ENCODE measurements around the gene SLC14A1.
"Not testable (repeated sequence)": the region's sequence is repeated elsewhere in the genome, so short reads cannot be mapped to it uniquely, and the experiment has no call there.

Gene SLC14A1

DNA sequence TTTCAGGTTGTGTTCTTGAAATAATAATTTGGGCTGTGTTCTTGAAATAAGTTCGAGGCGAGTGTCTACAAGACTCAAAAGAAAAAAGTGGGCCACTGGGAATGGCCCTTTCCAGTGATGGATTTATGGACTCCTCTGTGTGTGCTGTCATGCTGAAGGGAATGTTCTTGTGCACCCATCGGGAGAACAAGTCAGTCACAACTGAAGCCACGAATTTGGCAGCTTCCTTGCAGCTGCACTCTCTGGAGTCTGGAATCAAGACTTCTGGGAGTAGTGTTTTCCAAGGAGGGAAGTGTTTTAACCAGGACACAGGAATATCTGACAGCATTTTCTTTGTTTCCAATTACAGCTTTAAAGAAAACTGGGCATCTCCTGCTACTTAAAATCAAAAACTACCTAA, 620 bp downstream of the SLC14A1 start:
- DNase-seq, result peak; percentile 14

GRCh38 chr18:45725336-45725735, 1.4 kb downstream of the SLC14A1 start:
- DNase-seq, result no peak

DNA sequence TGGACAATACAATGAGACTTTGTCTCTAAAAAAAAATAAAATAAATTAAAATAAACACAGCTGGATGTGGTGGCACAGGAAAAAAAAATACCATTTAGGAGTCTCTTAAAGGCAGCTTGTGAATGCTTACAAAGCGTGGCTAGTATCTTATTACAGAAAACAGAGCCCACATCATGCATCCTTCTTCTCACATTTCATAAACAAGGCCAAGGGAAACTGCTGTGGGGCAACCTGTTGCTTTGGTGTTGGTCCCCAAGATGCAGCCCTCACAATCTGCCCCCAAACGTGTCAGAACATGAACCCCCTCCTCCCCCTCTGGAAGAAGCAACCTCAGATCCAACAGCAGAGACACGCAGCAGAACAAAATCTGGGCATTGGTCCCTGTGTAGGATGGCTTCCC, 2.6 kb downstream of the SLC14A1 start:
- DNase-seq, result no peak

GRCh38 chr18:45727068-45727467, 3.1 kb downstream of the SLC14A1 start:
- no peak for DNase-seq

DNA sequence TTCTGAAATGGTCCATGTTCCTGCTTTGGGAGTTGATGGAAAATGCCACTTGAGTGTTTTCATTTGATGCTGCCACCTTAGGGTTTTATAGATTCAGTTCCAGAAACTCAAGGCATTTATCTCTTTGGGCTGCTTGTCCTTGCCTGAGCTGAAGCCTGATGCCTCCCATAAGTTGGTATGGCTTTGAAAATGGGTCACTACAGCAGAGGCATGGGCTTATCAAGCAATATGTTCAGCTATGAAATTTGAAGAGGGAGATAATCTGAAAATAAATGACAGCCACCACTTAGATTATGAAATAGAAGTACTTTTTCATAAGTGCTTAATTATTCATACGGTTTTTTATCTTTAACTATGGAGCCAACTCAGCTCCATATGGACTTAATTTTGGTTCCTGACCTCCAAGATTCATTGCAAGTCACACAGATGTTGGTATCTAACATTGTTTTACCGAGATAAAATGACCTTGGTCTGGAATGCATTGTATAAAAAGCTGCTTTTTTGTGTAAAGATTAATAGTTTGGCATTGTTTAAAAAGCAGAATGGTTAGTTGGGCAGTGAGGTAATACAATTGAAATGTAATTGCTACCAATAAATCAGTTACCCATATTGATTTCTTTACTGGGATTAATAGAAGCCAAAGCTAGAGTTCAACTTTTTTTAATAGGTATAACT, 4.5 kb downstream of the SLC14A1 start:
- peak; percentile 89 for DNase-seq

GRCh38 chr18:45730832-45731575, 7.0 kb downstream of the SLC14A1 start:
- peak; percentile 43 for DNase-seq

DNA sequence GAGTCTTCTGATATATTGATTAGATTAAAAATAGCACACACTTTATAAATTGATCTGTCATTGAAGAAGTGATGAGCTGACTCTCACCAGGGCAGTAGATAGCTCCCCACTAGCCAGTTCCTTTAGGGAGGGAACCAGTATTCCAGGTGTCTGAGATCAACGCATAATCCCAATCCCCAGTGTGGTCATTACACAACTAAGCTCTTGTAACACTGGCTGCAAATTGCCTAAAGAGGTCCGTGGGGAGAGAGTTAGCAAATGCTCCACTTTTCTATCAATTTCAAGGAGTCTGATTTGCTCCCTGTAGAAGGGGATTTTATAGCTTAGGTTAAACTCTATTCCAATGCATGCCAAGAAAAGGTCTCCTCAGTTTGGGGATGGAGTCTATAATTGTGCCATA, 7.7 kb downstream of the SLC14A1 start:
- no peak for DNase-seq

GRCh38 chr18:45733535-45733934, 9.6 kb downstream of the SLC14A1 start:
- no peak for DNase-seq

DNA sequence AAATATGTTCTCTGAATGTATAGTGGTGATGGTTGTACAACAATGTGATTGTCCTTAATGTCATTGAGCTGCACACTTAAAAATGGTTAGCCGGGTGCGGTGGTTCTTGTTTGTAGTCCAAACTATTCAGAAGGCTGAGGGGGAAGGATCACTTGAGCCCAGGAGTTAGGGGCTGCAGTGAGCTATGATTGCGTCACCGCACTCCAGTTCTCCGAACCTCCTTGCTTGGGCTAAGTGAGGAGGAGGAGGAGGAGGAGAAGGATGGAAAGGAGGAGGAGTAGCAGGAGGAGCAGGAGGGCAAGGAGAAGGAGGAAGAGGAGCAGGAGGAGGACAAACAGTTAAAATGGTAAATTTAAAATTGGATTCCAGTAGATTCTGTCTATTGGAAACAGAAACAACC, 10.5 kb downstream of the SLC14A1 start:
- no peak for DNase-seq

GRCh38 chr18:45734944-45735343, 11.0 kb downstream of the SLC14A1 start:
- DNase-seq, result no peak

GRCh38 chr18:45738660-45739059, 14.7 kb downstream of the SLC14A1 start:
- no peak for DNase-seq

DNA sequence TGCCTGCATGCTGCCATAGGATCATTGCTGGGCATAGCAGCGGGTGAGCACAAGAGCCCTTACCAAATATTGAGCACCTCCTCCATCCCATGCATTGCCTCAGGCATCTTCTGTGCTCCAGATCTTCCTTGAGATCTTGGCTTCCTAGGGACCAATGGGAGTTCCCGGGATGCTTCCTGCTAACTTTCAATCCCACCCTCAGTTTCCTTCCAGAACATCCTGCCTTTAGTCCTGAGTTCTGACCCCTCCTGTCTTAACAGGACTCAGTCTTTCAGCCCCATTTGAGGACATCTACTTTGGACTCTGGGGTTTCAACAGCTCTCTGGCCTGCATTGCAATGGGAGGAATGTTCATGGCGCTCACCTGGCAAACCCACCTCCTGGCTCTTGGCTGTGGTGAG, 15.3 kb downstream of the SLC14A1 start:
- no peak for DNase-seq

DNA sequence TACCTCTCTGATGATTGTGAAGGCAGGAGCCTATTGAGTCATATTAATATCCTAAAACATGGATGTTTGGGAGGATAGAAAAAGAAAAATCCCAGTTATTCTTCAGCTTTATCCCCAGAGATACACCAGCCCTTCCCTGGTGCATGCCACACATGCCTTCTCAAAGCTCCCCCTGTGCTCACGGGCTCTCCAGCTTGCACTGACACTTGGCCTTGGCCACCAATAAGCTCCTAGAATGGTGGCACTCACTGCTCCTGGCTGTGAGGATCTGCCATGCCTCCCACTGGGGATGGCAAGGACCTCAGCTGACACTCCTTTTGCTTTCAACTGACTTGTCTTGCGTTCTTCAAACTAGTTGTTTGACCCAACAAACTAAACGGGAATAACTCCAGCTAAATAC, 15.9 kb downstream of the SLC14A1 start:
- no peak for DNase-seq

GRCh38 chr18:45741056-45741455, 17.1 kb downstream of the SLC14A1 start:
- DNase-seq, result no peak

- DNase-seq, result no peak
Measured at GRCh38 chr18:45745817-45746461, 22.0 kb downstream of the SLC14A1 start.

- no peak for DNase-seq
Measured at GRCh38 chr18:45748501-45748900, 24.5 kb downstream of the SLC14A1 start.

DNA sequence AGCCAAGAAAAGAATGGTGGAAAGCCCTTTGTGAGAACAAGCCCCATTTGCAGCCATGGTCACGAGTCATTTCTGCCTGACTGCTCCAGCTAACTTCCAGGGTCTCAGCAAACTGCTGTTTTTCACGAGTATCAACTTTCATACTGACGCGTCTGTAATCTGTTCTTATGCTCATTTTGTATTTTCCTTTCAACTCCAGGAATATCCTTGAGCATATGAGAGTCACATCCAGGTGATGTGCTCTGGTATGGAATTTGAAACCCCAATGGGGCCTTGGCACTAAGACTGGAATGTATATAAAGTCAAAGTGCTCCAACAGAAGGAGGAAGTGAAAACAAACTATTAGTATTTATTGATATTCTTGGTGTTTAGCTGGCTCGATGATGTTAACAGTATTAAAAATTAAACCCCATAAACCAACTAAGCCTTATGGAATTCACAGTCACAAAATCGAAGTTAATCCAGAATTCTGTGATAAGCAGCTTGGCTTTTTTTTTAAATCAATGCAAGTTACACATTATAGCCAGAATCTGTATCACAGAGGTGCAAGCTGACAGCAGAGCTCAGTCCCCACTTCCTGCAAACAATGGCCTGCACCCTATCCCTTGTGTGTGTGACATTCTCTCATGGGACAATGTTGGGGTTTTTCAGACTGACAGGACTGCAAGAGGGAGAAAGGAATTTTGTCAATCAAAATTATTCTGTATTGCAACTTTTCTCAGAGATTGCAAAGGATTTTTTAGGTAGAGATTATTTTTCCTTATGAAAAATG, 26.1 kb downstream of the SLC14A1 start:
- DNase-seq, result no peak

DNA sequence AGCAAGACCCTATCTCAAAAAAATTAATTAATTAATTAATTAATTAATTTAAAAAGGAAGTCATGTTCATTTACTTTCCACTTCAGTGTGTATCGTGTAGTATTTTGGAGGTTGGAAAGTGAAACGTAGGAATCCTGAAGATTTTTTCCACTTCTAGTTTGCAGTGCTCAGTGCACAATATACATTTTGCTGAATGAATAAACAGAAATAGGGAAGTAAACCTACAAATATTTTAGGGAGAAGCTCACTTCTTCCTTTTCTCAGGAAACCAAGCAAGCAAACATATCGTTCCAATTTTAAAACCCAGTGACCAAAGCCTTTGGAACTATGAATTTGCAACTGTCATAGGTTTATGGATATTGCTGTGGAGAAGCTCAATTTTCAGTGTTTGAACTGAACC, 27.8 kb downstream of the SLC14A1 start:
- no peak for DNase-seq

DNA sequence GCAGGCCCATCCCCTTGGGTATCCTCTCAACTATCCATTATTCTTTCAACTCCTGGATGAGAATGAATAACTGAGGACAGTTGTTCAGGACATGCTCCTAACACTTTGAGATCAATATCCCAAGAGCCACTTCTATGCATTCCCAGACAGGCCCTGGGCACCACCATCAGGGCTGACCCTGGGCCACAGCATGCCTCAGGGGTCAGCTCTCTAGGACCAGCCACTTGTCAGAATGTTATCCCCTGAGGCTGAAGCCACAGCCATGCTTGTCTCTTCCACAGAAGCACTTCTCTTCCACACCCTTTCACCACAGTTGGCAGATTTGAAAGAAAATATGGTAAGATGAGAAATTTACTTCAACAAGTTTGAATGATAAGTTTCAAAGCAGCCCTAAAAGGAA, 28.7 kb downstream of the SLC14A1 start:
- DNase-seq, result no peak

DNA sequence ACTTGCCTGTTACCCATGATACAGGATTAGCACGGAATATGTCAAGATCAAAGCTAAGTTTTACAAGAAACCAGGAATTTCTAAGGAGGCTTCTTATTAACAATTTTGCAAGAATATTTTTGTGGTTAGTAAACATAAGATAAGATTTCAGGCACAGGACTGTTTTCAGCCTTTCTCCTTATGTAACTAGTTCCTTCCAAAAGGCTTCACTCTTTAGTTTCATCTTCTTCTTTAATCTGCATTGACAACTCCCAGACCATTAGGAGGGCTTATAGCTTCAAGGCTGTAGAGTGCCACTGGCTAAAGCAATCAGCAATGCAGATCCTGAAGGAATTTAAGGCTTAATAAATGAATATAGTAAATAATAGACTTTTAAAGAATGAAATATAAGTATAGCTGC, 29.3 kb downstream of the SLC14A1 start:
- no peak for DNase-seq

GRCh38 chr18:45755934-45756333, 32.0 kb downstream of the SLC14A1 start:
- DNase-seq, result peak; percentile 56

GRCh38 chr18:45757005-45757404, 33.0 kb downstream of the SLC14A1 start:
- DNase-seq, result no peak

DNA sequence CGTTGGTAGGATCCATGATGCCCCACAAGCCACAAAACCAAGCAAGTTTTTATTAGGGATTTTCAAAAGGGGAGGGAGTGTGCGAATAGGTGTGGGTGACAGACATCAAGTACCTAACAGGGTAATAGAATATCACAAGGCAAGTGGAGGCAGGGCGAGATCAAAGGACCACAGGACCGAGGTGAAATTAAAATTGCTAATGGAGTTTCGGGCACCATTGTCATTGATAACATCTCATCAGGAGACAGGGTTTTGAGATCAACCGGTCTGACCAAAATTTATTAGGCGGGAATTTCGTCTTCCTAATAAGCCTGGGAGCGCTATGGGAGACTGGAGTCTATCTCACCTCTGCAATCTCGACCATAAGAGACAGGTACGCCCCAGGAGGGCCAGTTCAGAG, 33.7 kb downstream of the SLC14A1 start:
- DNase-seq, result not testable (repeated sequence)

Data from fibroblast of skin of abdomen (primary cell).